DND-41 (cell line): ENCODE data around the gene MYDGF.

Source experiments
- ATAC-seq: fragments of 200-7000 bp; cut with Tn5 transposase; 3 replicates; pipeline ENCODE4 v1.9.1; 2021; ENCODE audit warnings: low read depth; ENCODE audit not compliant: insufficient read depth
- DNase-seq: peaks from one replicate; pipeline ENCODE4 v3.0.0-alpha.2; 2020
- H2AFZ ChIP-seq: 2 replicates; pipeline ENCODE4 v1.6.0; 2012; ENCODE audit warnings: low read depth, low read length
- H3K27ac ChIP-seq: 2 replicates; pipeline ENCODE4 v1.5.1; 2012; ENCODE audit warnings: low read length, inconsistent platforms
- H3K27me3 ChIP-seq: fragments of 200-600 bp; sonication (generic); 2 replicates; pipeline ENCODE4 v1.6.0; 2012; ENCODE audit warnings: low read length, mild to moderate bottlenecking, inconsistent platforms; ENCODE audit not compliant: insufficient read depth, poor library complexity
- H3K36me3 ChIP-seq: 2 replicates; pipeline ENCODE4 v1.5.1; 2012; ENCODE audit warnings: low read length, inconsistent platforms; ENCODE audit not compliant: insufficient read depth
- H3K4me1 ChIP-seq: 2 replicates; pipeline ENCODE4 v1.5.1; 2012; ENCODE audit warnings: mild to moderate bottlenecking, low read length; ENCODE audit not compliant: insufficient read depth
- H3K4me2 ChIP-seq: 2 replicates; pipeline ENCODE4 v1.6.0; 2012; ENCODE audit warnings: mild to moderate bottlenecking, moderate library complexity, low read length, inconsistent platforms; ENCODE audit not compliant: insufficient read depth
- H3K4me3 ChIP-seq, 2 experiments: fragments of 200-600 bp in 1 of 2; shearing (Covaris generic) in 1 of 2; 2 replicates each; pipeline ENCODE4 v1.5.1; 2012 to 2016; ENCODE audit warnings: inconsistent platforms in 2 of 2, low read length in 2 of 2, mild to moderate bottlenecking in 2 of 2, low read depth in 1 of 2, moderate library complexity in 1 of 2
- H3K79me2 ChIP-seq: 2 replicates; pipeline ENCODE4 v1.6.0; 2012; ENCODE audit warnings: low read length, inconsistent platforms; ENCODE audit not compliant: insufficient read depth
- H3K9ac ChIP-seq: 2 replicates; pipeline ENCODE4 v1.6.0; 2012; ENCODE audit warnings: low read depth, mild to moderate bottlenecking, inconsistent platforms, low read length, moderate library complexity
- H3K9me3 ChIP-seq: 2 replicates; pipeline ENCODE4 v1.5.1; 2012; ENCODE audit warnings: low read length, moderate library complexity, mild to moderate bottlenecking, inconsistent platforms; ENCODE audit not compliant: insufficient read depth, severe bottlenecking
- H4K20me1 ChIP-seq: 2 replicates; pipeline ENCODE4 v1.6.0; 2012; ENCODE audit warnings: low read length; ENCODE audit not compliant: insufficient read depth
- EZH2 ChIP-seq: IDR thresholded peaks from 3 replicates; pipeline ENCODE4 v1.6.1; 2012; ENCODE audit warnings: borderline replicate concordance, low read depth, mild to moderate bottlenecking, moderate library complexity, low read length, inconsistent platforms; ENCODE audit not compliant: severe bottlenecking
- TF ChIP-seq, protein P1 (sequence below): IDR thresholded peaks from 2 replicates; pipeline ENCODE4 v1.5.1; 2012; ENCODE audit warnings: borderline replicate concordance, low read length, moderate library complexity, mild to moderate bottlenecking; ENCODE audit not compliant: poor library complexity, severe bottlenecking; ENCODE audit errors: extremely low read depth

Gene MYDGF

DNA sequence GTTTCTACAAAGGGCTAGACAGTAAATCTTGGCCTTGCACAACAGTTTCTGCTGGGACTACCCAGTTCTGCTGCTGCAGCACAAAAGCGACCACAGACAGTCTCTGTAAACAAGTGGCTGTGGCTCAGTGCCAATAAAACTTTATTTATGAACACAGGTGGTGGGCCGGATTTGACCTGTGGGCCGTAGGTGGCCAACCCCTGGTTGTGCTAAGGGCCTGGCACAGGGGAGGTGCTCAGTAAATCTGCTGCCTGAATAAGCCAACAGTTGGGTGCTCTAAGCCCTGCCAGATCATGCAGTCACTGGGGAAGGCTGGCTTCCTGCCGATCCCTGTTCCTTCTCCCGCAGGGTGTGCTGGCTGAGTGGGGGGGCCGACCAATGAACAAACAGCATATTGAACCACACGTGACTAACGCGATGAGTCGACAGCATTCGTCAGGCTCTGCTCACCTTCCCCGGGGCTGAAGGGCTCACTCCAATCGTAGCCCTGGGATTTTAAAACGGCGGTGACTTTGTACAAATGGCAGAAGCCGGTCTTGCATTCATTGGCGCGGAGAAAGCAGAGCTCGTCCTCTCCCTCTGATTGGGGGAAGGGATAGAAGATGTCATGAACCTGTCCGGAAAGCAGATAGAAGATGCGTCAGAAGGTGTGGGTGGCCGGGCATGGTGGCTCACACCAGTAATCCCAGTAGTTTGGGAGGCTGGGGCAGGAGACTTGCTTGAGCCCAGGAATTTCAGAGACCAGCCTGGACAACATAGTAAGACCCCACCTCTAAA lies 24.3 kb upstream of the MYDGF start:
- H3K79me2 ChIP-seq, result no peaks in the 10 kb centered on the region
- H3K9ac ChIP-seq, result no peak overlapping the region
- H3K4me2 ChIP-seq, result no peak overlapping the region
- H3K4me1 ChIP-seq, result no peaks in the 10 kb centered on the region
- H3K36me3 ChIP-seq, result peaks cover 84% of the 10 kb centered on the region
- no peaks in the 10 kb centered on the region for H3K27me3 ChIP-seq
- ATAC-seq, result no peak
- no peak overlapping the region for H3K27ac ChIP-seq
- no peak for TF ChIP-seq EZH2
- TF ChIP-seq, protein P1, sequence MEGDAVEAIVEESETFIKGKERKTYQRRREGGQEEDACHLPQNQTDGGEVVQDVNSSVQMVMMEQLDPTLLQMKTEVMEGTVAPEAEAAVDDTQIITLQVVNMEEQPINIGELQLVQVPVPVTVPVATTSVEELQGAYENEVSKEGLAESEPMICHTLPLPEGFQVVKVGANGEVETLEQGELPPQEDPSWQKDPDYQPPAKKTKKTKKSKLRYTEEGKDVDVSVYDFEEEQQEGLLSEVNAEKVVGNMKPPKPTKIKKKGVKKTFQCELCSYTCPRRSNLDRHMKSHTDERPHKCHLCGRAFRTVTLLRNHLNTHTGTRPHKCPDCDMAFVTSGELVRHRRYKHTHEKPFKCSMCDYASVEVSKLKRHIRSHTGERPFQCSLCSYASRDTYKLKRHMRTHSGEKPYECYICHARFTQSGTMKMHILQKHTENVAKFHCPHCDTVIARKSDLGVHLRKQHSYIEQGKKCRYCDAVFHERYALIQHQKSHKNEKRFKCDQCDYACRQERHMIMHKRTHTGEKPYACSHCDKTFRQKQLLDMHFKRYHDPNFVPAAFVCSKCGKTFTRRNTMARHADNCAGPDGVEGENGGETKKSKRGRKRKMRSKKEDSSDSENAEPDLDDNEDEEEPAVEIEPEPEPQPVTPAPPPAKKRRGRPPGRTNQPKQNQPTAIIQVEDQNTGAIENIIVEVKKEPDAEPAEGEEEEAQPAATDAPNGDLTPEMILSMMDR, result no peak
- no peaks in the 10 kb centered on the region for H3K9me3 ChIP-seq
- H3K4me3 ChIP-seq, result no peak overlapping the region
- no peak overlapping the region for H2AFZ ChIP-seq
- no peak for DNase-seq
- peaks cover 10% of the 10 kb centered on the region for H4K20me1 ChIP-seq

DNA sequence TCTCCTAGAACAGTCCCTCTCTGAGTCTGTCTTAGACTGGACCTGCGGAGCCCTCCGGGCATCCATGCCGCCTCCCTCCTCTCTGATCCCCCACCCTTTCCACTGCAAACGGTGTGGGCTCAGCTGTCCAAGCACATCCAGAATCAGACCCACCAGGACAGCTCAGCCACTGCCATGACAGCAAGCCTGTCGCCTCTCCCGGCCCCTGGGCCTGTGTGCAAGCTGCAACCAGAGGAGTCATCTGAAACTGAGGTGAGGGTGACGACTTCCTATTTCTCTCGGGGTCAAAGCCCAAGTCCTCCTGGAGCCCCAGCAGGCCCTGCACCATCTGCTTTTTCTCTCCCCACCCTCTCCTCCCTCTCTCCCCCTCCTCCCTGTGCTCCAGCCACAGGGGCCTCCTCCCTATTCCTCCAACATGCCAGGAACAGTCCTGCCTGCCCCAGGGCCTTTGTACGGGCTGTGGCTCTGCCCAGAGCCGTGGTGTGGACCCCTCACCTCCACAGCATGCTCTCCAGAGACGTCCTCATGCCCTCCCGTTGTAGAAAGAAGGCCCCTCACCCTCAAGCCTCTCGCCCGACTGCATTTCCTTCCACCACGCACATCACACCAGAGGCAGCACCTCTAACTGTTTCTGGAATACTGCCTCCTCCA lies 23.5 kb upstream of the MYDGF start:
- Histone ChIP-seq H3K27me3 (no peaks in the 10 kb centered on the region), H3K36me3 (peaks cover 87% of the 10 kb centered on the region), H3K4me2 (no peak overlapping the region), H3K4me1 (no peaks in the 10 kb centered on the region), H3K9ac (no peak overlapping the region), H3K4me3 (no peak overlapping the region), H2AFZ (no peak overlapping the region), H3K9me3 (no peaks in the 10 kb centered on the region), H4K20me1 (peaks cover 10% of the 10 kb centered on the region), H3K79me2 (no peaks in the 10 kb centered on the region), H3K27ac (no peak overlapping the region)
- TF ChIP-seq EZH2, result no peak
- TF ChIP-seq, protein P1, result no peak
- DNase-seq (no peak), ATAC-seq (no peak)

DNA sequence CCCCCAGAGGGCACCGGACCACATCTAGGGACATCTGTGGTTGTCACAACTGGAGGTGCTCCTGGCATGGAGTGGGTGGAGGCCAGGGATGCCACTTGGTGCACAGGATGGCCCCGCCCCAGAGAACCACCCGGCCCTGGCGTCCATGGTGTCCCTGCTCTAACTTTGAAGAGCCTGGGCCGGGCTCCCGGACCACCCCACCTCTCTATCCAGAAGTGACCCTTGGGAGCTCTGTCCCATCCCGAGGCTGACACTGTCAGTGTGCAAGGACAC lies 22.9 kb upstream of the MYDGF start:
- H3K4me3 ChIP-seq, result no peak overlapping the region
- H3K4me2 ChIP-seq, result no peak overlapping the region
- no peak overlapping the region for H3K27ac ChIP-seq
- H3K36me3 ChIP-seq, result peaks cover 87% of the 10 kb centered on the region
- no peaks in the 10 kb centered on the region for H3K79me2 ChIP-seq
- TF ChIP-seq EZH2, result no peak
- TF ChIP-seq, protein P1, result no peak
- H3K27me3 ChIP-seq, result no peaks in the 10 kb centered on the region
- no peak overlapping the region for H3K9ac ChIP-seq
- ATAC-seq (no peak), DNase-seq (no peak)
- peaks cover 10% of the 10 kb centered on the region for H4K20me1 ChIP-seq
- no peak overlapping the region for H2AFZ ChIP-seq
- no peaks in the 10 kb centered on the region for H3K9me3 ChIP-seq
- H3K4me1 ChIP-seq, result no peaks in the 10 kb centered on the region
